Endothelial cell (in vitro differentiated cells): ENCODE measurements around the gene IDH3A. TPM values are rescaled to one million over a fixed set of nuclear protein-coding genes. Genes with fewer than 3 reads are reported as not detected.

Experiments used
- DNase-seq: peaks from one replicate; pipeline ENCODE4 v3.0.0; 2021; ENCODE audit warnings: low spot score
- H3K27ac Mint-ChIP-seq: one replicate; pipeline ENCODE4 v1.8.0; 2021; ENCODE audit warnings: mixed read lengths, inconsistent platforms; ENCODE audit not compliant: unreplicated experiment
- H3K27me3 Mint-ChIP-seq: one replicate; pipeline ENCODE4 v1.8.0; 2021; ENCODE audit warnings: mild to moderate bottlenecking, moderate library complexity, mixed read lengths, inconsistent platforms; ENCODE audit not compliant: unreplicated experiment
- H3K36me3 Mint-ChIP-seq: one replicate; pipeline ENCODE4 v1.8.0; 2021; ENCODE audit warnings: mild to moderate bottlenecking, low read depth, mixed read lengths, inconsistent platforms; ENCODE audit not compliant: unreplicated experiment
- H3K4me1 Mint-ChIP-seq: one replicate; pipeline ENCODE4 v1.8.0; 2021; ENCODE audit warnings: mild to moderate bottlenecking, mixed read lengths, inconsistent platforms; ENCODE audit not compliant: unreplicated experiment
- H3K4me3 Mint-ChIP-seq: one replicate; pipeline ENCODE4 v1.8.0; 2021; ENCODE audit warnings: mild to moderate bottlenecking, mixed read lengths, inconsistent platforms; ENCODE audit not compliant: unreplicated experiment
- H3K9me3 Mint-ChIP-seq: one replicate; pipeline ENCODE4 v1.8.0; 2021; ENCODE audit warnings: mixed read lengths, inconsistent platforms; ENCODE audit not compliant: unreplicated experiment
- CTCF ChIP-seq: fragments of 200-600 bp; sonication (generic); IDR thresholded peaks from one replicate; pipeline ENCODE4 v1.5.0; 2021; ENCODE audit warnings: antibody characterized with exemption; ENCODE audit not compliant: unreplicated experiment
- total RNA-seq: library from RNA; stranded (reverse); fragmentation: NEBNext Ultra II Directional; extraction: Animal tissue kit (Norgen Biotek cat#: 25700); gene quantifications from one replicate; pipeline ENCODE4 v1.2.1, GENCODE V29; 2021; ENCODE audit not compliant: unreplicated experiment

The IDH3A gene
- total RNA-seq, 1 donor from 2014 or later, result 19.9 TPM

GRCh38 chr15:78205856-78206255 lies 56.7 kb downstream of the IDH3A start:
- no peaks in the 10 kb centered on the region for H3K9me3 Mint-ChIP-seq
- peaks cover 14% of the 10 kb centered on the region for H3K4me1 Mint-ChIP-seq
- no peak for DNase-seq
- no peak for TF ChIP-seq CTCF
- no peaks in the 10 kb centered on the region for H3K27me3 Mint-ChIP-seq
- no peak overlapping the region for H3K4me3 Mint-ChIP-seq
- no peaks in the 10 kb centered on the region for H3K36me3 Mint-ChIP-seq
- H3K27ac Mint-ChIP-seq, result no peak overlapping the region

GRCh38 chr15:78206326-78207109 lies 57.4 kb downstream of the IDH3A start:
- Mint-ChIP-seq H3K9me3 (no peaks in the 10 kb centered on the region), H3K4me3 (no peak overlapping the region), H3K4me1 (peaks cover 12% of the 10 kb centered on the region), H3K27me3 (no peaks in the 10 kb centered on the region), H3K27ac (no peak overlapping the region), H3K36me3 (no peaks in the 10 kb centered on the region)
- TF ChIP-seq CTCF, result no peak
- no peak for DNase-seq

- DNase-seq, result no peak
- TF ChIP-seq CTCF, result no peak
- Mint-ChIP-seq H3K4me3 (no peak overlapping the region), H3K27ac (no peak overlapping the region), H3K27me3 (no peaks in the 10 kb centered on the region), H3K9me3 (no peaks in the 10 kb centered on the region), H3K36me3 (no peaks in the 10 kb centered on the region), H3K4me1 (peaks cover 12% of the 10 kb centered on the region)
Observed at GRCh38 chr15:78207110-78207458, 57.9 kb downstream of the IDH3A start.

GRCh38 chr15:78207641-78208340 lies 58.6 kb downstream of the IDH3A start:
- Mint-ChIP-seq H3K27me3 (no peaks in the 10 kb centered on the region), H3K4me3 (no peak overlapping the region), H3K36me3 (no peaks in the 10 kb centered on the region), H3K27ac (no peak overlapping the region), H3K9me3 (no peaks in the 10 kb centered on the region), H3K4me1 (peaks cover 12% of the 10 kb centered on the region)
- TF ChIP-seq CTCF, result no peak
- no peak for DNase-seq

- Mint-ChIP-seq H3K4me3 (no peak overlapping the region), H3K36me3 (no peaks in the 10 kb centered on the region), H3K4me1 (peaks cover 10% of the 10 kb centered on the region), H3K27ac (no peak overlapping the region), H3K9me3 (no peaks in the 10 kb centered on the region), H3K27me3 (no peaks in the 10 kb centered on the region)
- TF ChIP-seq CTCF, result no peak
- DNase-seq, result no peak
Observed at GRCh38 chr15:78208341-78208844, 59.2 kb downstream of the IDH3A start.
